Mononuclear cell (primary cell): ENCODE results near the gene OPRL1. TPM values are rescaled to one million over a fixed set of nuclear protein-coding genes. Genes with fewer than 3 reads are reported as not detected.
A peak's percentile ranks its signal among the peaks of the same experiment; 100 is the strongest.

Source experiments
- H3K27me3 ChIP-seq: 2 replicates; pipeline ENCODE4 v1.6.0; 2011; ENCODE audit warnings: low read length, control low read depth; ENCODE audit not compliant: insufficient read depth
- H3K4me1 ChIP-seq: 2 replicates; pipeline ENCODE4 v1.5.1; 2011; ENCODE audit warnings: mild to moderate bottlenecking, low read length, control low read depth; ENCODE audit not compliant: insufficient read depth
- H3K4me3 ChIP-seq: 2 replicates; pipeline ENCODE4 v1.5.1; 2011; ENCODE audit warnings: mild to moderate bottlenecking, low read length, moderate library complexity
- H3K9me3 ChIP-seq: 2 replicates; pipeline ENCODE4 v1.5.1; 2011; ENCODE audit warnings: low read depth, mild to moderate bottlenecking, control low read depth, low read length
- total RNA-seq: library from RNA; depleted of rRNA; stranded (reverse); fragments of >200 nt; gene quantifications from one replicate; pipeline ENCODE4 v1.2.3, GENCODE V29; 2012

Gene OPRL1
- total RNA-seq, 1 donor = 1.3 TPM

GRCh38 chr20:64058536-64058935 is 21.3 kb upstream of the OPRL1 start:
- Histone ChIP-seq H3K4me3 (no peak overlapping the region), H3K9me3 (no peaks in the 10 kb centered on the region), H3K27me3 (no peaks in the 10 kb centered on the region), H3K4me1 (peaks cover 20% of the 10 kb centered on the region)

GRCh38 chr20:64062276-64062595 is 17.6 kb upstream of the OPRL1 start:
- H3K9me3 ChIP-seq = no peaks in the 10 kb centered on the region
- peaks cover 55% of the 10 kb centered on the region for H3K4me1 ChIP-seq
- no peak overlapping the region for H3K4me3 ChIP-seq
- H3K27me3 ChIP-seq = no peaks in the 10 kb centered on the region

DNA sequence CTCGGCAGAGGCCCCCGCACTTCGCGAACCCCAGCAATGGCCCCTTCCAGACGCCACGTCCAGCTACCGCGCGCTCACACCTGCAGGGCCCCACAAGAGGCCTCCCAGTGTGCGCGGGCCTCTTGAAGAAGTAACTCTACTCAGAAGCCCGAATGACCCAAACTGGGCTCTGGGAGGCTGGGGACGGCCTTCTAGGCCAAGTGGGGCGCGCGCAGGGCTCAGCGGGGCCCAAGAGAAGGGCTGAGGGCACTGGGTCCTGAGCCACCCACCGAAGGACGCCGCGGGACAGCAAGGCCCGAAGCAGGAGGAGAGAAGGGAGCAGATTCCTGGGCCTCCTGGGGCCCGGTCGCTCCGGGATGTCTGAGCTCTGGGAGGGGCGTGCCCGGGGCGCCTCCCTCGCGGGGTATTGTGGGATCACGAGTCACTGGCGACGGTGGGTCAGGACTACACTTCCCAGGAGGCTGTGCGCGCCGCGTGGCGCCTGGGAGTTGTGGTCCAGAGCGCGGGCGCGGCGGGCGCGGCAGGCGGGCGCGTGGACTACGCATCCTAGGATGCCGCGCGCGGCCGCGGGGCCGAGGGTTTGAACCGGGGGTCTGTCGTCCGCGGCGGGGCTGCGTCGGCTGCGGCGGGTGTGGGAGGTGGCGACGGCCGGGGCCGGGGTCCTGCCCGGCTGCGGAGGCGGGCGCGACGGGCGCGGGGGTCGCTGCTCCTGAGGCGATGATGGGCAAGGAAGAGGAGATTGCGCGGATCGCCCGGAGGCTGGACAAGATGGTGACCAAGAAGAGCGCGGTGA is 17.1 kb upstream of the OPRL1 start, which contains the start of gene TCEA2:
Gene TCEA2 (plus strand): TSS at position 603 of the 793 bp plus-strand sequence. CDS start 115 bp downstream, at position 718.
- no peaks in the 10 kb centered on the region for H3K9me3 ChIP-seq
- peaks cover 53% of the 10 kb centered on the region for H3K4me1 ChIP-seq
- H3K27me3 ChIP-seq = no peaks in the 10 kb centered on the region
- peak within 1 kb of the TSS; percentile 63 for H3K4me3 ChIP-seq

GRCh38 chr20:64063389-64064144 is 16.3 kb upstream of the OPRL1 start:
- H3K9me3 ChIP-seq = no peaks in the 10 kb centered on the region
- peaks cover 51% of the 10 kb centered on the region for H3K4me1 ChIP-seq
- peak overlapping the region; percentile 63 for H3K4me3 ChIP-seq
- H3K27me3 ChIP-seq = no peaks in the 10 kb centered on the region

DNA sequence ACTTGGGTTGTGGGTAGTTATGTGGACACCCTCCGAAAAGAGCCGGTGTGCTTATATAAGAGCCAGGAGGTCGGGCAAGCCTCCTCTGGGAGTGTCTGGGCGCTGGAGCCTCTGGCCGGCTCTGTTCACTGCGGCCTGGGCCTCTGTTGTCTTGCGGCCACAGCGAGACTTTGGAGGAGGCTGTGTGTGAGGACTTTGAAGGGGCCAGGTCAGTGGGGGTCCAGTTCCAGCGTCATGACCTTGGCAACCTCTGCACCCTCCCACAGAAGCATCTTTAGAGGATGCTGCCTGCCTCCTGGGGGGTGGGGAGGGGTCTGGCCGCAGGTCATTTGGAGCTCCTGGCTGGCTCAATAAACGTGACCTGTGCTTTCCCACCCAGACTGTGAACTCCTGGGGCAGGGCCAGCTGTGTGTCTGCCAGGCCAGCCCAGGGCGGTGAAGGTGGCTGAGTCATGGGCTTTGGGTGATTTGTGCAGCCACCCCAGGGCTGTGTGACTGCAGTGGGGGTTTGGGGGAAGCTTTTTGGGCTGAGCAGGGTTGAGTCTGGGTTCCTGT is 15.7 kb upstream of the OPRL1 start:
- Histone ChIP-seq H3K27me3 (no peaks in the 10 kb centered on the region), H3K4me1 (peaks cover 53% of the 10 kb centered on the region), H3K9me3 (no peaks in the 10 kb centered on the region), H3K4me3 (no peak overlapping the region)

DNA sequence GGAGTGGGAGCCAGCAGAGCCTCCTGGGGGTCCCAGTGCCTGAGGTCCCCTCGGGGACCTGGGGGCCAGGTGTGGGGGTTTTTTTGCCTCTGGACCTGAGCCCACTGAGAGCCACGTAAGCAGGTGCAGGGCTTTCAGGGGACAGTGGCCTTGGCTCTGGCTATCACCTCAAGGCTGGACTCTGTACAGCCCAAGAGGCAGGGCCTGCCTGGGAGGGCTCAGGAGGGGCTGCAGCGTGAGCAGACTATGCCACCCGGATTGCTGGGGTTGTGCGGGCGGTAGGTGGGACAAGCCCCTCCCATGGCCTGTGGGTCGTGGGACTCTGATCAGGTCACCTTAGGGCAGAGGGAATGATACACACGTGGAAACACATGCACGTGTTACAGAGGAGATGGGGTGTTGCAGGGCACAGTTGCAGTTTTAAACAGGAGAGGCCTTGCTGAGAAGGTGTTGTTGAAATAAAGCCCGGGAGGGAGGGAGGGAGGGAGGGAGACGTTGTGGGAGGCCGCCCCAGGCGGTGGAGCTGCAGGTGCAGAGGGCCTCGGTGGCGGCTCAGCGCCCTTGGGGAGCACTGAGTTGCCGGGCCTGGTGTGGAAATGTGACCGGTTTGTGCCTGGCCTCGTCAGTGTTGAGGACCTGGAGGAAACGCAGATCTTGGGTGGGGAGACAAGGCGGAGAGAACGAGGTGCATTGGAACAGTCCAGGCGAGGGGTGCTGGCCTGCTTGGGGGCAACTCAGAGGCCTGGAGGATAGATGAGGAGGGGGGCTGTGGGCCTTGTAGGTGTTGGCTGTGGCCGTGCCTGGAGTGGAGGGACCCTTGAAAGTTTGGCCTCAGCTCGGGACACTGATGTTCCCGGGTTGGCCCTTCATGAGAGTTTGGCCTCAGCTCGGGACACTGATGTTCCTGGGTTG is 14.6 kb upstream of the OPRL1 start:
- Histone ChIP-seq H3K4me3 (no peak overlapping the region), H3K4me1 (peaks cover 62% of the 10 kb centered on the region), H3K27me3 (no peaks in the 10 kb centered on the region), H3K9me3 (no peaks in the 10 kb centered on the region)

GRCh38 chr20:64065974-64066343 is 13.9 kb upstream of the OPRL1 start:
- no peaks in the 10 kb centered on the region for H3K9me3 ChIP-seq
- H3K27me3 ChIP-seq = no peaks in the 10 kb centered on the region
- H3K4me1 ChIP-seq = peaks cover 62% of the 10 kb centered on the region
- H3K4me3 ChIP-seq = no peak overlapping the region

DNA sequence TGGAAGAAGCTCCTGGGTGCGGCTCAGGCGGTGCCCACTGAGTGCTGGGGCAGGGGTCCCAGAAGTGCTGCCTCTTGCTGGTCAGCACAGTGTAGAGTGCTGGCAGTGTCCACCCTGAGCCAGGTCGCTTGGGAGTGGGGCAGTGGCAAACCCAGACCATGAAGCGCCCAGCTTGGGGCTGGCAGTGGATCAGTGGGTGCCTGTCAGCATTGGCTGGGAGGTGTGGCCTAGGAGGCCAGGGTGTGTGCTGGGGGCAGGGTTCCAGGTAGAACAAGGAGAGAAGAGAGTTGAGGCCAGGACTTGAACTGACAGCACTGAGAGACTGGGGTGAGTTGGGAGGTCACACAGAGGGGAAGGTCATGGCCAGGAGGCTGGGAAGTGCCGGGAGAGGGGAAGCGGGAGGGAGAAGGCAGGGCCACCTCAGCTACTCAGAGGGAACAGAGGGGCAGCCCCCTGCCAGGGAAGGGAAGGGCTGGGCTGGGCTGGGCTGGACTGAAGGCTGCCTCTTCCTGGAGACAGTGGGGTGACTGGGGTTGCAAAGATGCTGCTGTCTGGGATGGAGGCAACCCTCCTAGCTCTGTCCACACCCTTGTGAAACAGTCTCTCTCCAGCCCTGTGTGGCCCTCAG is 12.8 kb upstream of the OPRL1 start:
- no peaks in the 10 kb centered on the region for H3K9me3 ChIP-seq
- no peak overlapping the region for H3K4me3 ChIP-seq
- peaks cover 61% of the 10 kb centered on the region for H3K4me1 ChIP-seq
- no peaks in the 10 kb centered on the region for H3K27me3 ChIP-seq

DNA sequence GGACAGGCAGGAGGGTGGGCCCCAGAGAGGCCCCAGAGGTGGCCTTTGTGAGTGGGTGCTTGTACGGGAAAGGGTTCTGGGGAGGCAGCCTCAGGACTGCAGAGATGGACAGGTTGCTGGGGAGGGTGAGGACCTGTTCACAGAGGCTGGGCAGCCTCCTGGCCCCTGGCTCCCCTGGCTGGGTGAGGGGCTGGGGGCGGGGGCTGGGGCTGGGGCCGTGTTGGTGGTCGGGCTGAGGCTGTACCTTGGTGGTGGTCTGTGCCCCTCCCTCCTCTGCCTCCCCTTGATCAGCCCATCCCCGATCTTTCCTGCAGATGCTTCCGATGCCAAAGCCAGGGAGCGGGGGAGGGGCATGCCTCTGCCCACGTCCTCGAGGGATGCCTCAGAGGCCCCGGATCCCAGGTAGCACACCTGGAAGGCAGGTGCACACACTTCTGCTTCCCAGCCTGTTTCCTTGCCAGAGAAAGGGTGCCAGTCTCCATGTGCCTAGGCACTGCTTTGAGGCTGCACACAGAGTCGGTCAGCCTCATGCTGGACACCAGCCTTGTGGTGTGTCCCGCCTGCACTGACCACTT is 12.1 kb upstream of the OPRL1 start:
- no peaks in the 10 kb centered on the region for H3K27me3 ChIP-seq
- H3K9me3 ChIP-seq = no peaks in the 10 kb centered on the region
- no peak overlapping the region for H3K4me3 ChIP-seq
- H3K4me1 ChIP-seq = peaks cover 54% of the 10 kb centered on the region

DNA sequence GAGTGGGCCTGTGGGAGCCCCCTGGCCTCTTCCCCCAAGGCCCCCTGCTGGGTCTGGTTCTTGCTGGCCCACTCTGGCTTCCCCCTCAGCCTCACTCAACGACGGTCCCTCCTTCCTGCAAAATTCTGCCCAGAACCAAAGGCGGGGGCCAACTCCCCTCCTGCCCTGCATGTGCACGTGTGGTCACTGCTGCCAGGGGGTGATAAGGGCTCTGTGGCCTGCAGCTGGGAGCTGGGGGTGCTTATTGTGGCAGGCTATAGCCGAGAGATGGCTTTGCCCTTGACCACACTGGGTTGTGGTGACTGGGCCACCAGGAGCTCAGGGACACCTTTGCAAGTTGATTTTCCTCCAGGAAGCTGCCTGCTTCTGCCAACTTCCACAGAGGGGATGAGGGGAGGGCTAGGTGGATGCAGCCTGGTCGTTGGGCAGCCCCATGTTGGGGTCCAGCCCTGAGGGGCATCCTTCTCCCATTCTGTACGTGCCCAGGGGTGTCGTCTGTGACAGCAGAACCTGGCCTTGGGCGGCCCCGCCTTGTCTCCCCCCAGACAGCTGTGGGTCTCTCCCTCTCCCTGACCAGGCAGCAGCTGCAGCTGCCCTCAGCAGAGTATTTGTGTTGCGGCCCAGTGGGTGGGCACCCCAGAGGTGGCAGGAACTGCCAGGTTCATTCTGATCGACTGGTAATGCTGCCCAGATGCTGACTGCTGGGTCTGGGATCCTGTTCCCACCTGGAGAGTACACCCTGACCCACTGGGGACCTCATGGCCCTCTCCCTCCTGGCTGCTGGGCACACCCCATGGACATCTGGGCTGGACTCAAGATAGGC is 11.3 kb upstream of the OPRL1 start:
- peaks cover 50% of the 10 kb centered on the region for H3K4me1 ChIP-seq

DNA sequence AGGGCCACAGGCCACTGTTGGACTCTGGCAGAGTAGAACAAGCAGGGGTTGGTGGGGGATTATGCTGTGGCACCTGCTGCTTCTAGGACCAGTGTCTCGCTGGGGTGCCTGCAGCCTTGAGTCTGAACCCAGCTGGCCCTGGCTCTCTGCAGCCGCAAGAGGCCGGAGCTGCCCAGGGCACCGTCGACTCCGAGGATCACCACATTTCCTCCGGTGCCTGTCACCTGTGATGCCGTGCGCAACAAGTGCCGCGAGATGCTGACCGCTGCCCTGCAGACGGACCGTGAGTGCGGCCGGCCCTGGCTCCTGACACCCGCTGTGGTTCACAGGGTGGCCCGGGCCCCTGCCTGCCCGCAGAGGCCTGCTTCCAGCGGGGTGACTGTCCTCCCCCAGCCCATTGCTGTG is 10.7 kb upstream of the OPRL1 start:
- Histone ChIP-seq H3K4me1 (peaks cover 44% of the 10 kb centered on the region), H3K27me3 (no peaks in the 10 kb centered on the region), H3K9me3 (no peaks in the 10 kb centered on the region), H3K4me3 (no peak overlapping the region)

More for the DNA sequence above, 11.3 kb upstream of the OPRL1 start:
- Histone ChIP-seq H3K27me3 (no peaks in the 10 kb centered on the region), H3K4me3 (no peak overlapping the region), H3K9me3 (no peaks in the 10 kb centered on the region)

DNA sequence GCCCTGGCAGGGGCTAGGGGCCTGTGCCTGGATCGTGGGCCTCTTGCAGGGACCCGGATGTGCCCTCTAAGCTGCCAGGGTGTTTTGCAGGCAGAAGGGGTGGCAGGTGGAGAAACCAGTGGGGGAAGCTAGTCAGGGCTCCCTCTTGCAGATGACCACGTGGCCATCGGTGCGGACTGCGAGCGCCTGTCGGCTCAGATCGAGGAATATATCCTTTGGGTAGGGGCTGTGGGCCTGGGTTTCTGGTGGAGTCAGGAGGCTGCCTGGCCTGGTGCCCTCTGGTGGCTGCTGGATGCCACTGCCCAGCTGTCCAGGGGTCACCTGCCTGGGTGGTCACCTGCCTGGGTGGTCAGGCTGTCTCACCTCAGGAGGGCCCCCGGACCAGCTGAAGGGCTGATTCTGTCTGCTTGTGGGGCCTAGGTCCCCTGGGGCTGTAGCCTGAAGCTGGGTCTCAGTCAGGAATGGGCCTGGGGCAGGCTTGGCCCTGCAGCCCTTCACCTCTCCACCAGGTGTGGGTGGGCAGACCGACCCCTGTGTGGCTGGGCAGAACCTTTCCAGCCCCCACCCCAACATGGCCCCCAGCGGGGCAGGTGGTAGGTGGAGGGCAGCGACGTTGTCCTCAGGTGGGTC is 10.2 kb upstream of the OPRL1 start:
- H3K4me1 ChIP-seq = peaks cover 39% of the 10 kb centered on the region
- no peak overlapping the region for H3K4me3 ChIP-seq
- no peaks in the 10 kb centered on the region for H3K9me3 ChIP-seq
- H3K27me3 ChIP-seq = no peaks in the 10 kb centered on the region
